Camera-type eye (tissue), 1 donor: ENCODE results near the gene ARHGAP32. TPM values are rescaled to one million over a fixed set of nuclear protein-coding genes. Genes with fewer than 3 reads are reported as not detected.

Source experiments
- total RNA-seq: library from RNA; depleted of rRNA; stranded (reverse); fragments of >200 nt; gene quantifications from one replicate; pipeline ENCODE4 v1.2.3, GENCODE V29; 2014

ARHGAP32 gene
- 56.8 TPM for total RNA-seq

GRCh38 chr11:129192150-129192549, at the start of gene ARHGAP32:
Gene ARHGAP32, minus strand, starts transcription at chr11:129192325. Its CDS starts 127 bp downstream, at chr11:129192198.

GRCh38 chr11:128942817-128943427, 249.2 kb downstream of the ARHGAP32 start, which contains the start of gene TP53AIP1:
Gene TP53AIP1, minus strand, starts transcription at chr11:128942871. Its CDS starts 5,053 bp downstream, at chr11:128937818.

Other genes starting within 250 kb of the ARHGAP32 start
- 0.82 TPM for gene TP53AIP1, start 249.5 kb downstream of the ARHGAP32 start, total RNA-seq
- 7.0 TPM for gene BARX2, start 183.5 kb upstream of the ARHGAP32 start, total RNA-seq